ENCODE measurements around the gene GPATCH2L. TPM values are rescaled to one million over a fixed set of nuclear protein-coding genes. Genes with fewer than 3 reads are reported as not detected.
A peak's percentile ranks its signal among the peaks of the same experiment; 100 is the strongest.

GPATCH2L gene
- total and polyA plus RNA-seq, 4 donors: 4.3 to 69.9 (median 32.4) TPM

DNA sequence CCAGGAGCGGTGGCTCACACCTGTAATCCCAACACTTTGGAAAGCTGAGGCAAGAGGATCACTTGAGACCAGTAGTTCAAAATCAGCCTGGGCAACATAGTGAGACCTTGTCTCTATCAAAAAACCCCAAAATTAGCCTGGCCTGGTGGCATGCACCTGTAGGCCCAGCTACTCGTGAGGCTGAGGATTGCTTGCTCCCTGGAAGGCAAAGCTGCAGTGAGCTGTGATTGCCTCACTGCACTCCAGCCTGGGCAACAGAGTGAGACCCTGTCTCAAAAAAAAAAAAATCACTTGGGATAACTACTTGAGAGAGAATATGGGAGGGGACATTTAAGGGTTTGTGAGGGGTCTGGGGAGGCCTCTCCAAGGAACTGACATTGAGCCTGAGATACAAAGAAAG is 109.0 kb downstream of the GPATCH2L start:
- Histone ChIP-seq H3K9ac (ENCODE audit: insufficient read depth in 1 of 2, low read length in 2 of 2) (no peak overlapping the region), H3K4me1 (ENCODE audit: control insufficient read depth in 5 of 5, insufficient read depth in 5 of 5, low read length in 5 of 5) (peaks cover 0 to 3% (median 0%) of the 10 kb centered on the region in 5 donors), H3K9me3 (ENCODE audit: control insufficient read depth in 4 of 4, insufficient read depth in 3 of 4, low read length in 3 of 4) (no peaks in the 10 kb centered on the region), H3K36me3 (ENCODE audit: control insufficient read depth in 4 of 4, insufficient read depth in 4 of 4, low read length in 4 of 4) (no peaks in the 10 kb centered on the region), H3K4me3 (no peak overlapping the region), H3K27ac (ENCODE audit: low read depth in 1 of 2, low read length in 1 of 2) (no peak overlapping the region), H3K27me3 (ENCODE audit: control insufficient read depth in 3 of 3, insufficient read depth in 3 of 3, low read length in 2 of 3) (no peaks in the 10 kb centered on the region)
- WGBS, 2 donors: 68 to 74% methylated on average over 2 of the region's 2 CpGs
- no peak for ATAC-seq (ENCODE audit: insufficient read depth, low FRiP score)
- DNase-seq: no peak
- TF ChIP-seq, protein P1, sequence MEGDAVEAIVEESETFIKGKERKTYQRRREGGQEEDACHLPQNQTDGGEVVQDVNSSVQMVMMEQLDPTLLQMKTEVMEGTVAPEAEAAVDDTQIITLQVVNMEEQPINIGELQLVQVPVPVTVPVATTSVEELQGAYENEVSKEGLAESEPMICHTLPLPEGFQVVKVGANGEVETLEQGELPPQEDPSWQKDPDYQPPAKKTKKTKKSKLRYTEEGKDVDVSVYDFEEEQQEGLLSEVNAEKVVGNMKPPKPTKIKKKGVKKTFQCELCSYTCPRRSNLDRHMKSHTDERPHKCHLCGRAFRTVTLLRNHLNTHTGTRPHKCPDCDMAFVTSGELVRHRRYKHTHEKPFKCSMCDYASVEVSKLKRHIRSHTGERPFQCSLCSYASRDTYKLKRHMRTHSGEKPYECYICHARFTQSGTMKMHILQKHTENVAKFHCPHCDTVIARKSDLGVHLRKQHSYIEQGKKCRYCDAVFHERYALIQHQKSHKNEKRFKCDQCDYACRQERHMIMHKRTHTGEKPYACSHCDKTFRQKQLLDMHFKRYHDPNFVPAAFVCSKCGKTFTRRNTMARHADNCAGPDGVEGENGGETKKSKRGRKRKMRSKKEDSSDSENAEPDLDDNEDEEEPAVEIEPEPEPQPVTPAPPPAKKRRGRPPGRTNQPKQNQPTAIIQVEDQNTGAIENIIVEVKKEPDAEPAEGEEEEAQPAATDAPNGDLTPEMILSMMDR (IDR thresholded peaks at IDR 0.05; ENCODE audit: control extremely low read depth, extremely low read depth): no peak

DNA sequence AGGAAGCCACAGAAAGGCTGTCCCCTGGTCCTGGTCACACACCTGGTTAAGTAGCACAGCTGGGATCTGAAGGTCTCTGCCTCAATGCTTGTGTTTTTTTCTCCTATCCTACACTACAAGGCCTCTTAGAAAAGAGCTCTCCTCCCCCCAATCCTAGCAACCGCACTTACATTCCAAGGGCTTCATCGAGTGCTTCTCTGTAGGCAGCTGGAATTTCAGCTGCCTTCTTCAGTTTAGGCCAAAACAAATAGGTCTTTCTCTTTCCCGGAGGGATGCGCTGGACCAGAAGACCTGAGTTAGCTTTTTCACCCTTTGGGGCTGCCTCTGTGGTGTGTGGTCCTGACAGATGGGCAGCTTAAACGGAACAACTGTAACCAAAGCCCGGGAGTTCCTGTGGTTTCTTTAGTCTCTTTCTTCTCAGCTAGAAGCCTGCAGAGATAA is 109.7 kb downstream of the GPATCH2L start:
- Histone ChIP-seq H3K27me3 (ENCODE audit: control insufficient read depth in 3 of 3, insufficient read depth in 3 of 3, low read length in 2 of 3) (no peaks in the 10 kb centered on the region), H3K27ac (ENCODE audit: low read depth in 1 of 2, low read length in 1 of 2) (no peak overlapping the region), H3K36me3 (ENCODE audit: control insufficient read depth in 4 of 4, insufficient read depth in 4 of 4, low read length in 4 of 4) (no peaks in the 10 kb centered on the region), H3K9me3 (ENCODE audit: control insufficient read depth in 4 of 4, insufficient read depth in 3 of 4, low read length in 3 of 4) (no peaks in the 10 kb centered on the region), H3K9ac (ENCODE audit: insufficient read depth in 1 of 2, low read length in 2 of 2) (no peak overlapping the region), H3K4me1 (ENCODE audit: control insufficient read depth in 5 of 5, insufficient read depth in 5 of 5, low read length in 5 of 5) (peaks cover 0 to 3% (median 0%) of the 10 kb centered on the region in 5 donors), H3K4me3 (no peak overlapping the region)
- 38 to 43% methylated on average over 6 of the region's 6 CpGs for WGBS, 2 donors
- TF ChIP-seq, protein P1 (IDR thresholded peaks at IDR 0.05; ENCODE audit: control extremely low read depth, extremely low read depth): no peak
- ATAC-seq (ENCODE audit: insufficient read depth, low FRiP score) (no peak), DNase-seq (peak in 2 of 3 donors; percentile 17 to 50)

GRCh38 chr14:76262641-76263040 is 110.9 kb downstream of the GPATCH2L start:
- 94 to 99% methylated on average over 5 of the region's 5 CpGs for WGBS, 2 donors
- peaks cover 0 to 4% (median 0%) of the 10 kb centered on the region in 5 donors for H3K4me1 ChIP-seq (ENCODE audit: control insufficient read depth in 5 of 5, insufficient read depth in 5 of 5, low read length in 5 of 5)
- no peak overlapping the region for H3K27ac ChIP-seq (ENCODE audit: low read depth in 1 of 2, low read length in 1 of 2)
- no peaks in the 10 kb centered on the region for H3K9me3 ChIP-seq (ENCODE audit: control insufficient read depth in 4 of 4, insufficient read depth in 3 of 4, low read length in 3 of 4)
- no peaks in the 10 kb centered on the region for H3K27me3 ChIP-seq (ENCODE audit: control insufficient read depth in 3 of 3, insufficient read depth in 3 of 3, low read length in 2 of 3)
- DNase-seq (no peak), ATAC-seq (ENCODE audit: insufficient read depth, low FRiP score) (no peak)
- no peaks in the 10 kb centered on the region for H3K36me3 ChIP-seq (ENCODE audit: control insufficient read depth in 4 of 4, insufficient read depth in 4 of 4, low read length in 4 of 4)
- H3K9ac ChIP-seq (ENCODE audit: insufficient read depth in 1 of 2, low read length in 2 of 2): no peak overlapping the region
- H3K4me3 ChIP-seq: no peak overlapping the region
- TF ChIP-seq, protein P1 (IDR thresholded peaks at IDR 0.05; ENCODE audit: control extremely low read depth, extremely low read depth): no peak

Other genes with a start within 250 kb of the GPATCH2L start
- 10 to 100 TPM; 23.4 to 47.7 TPM for gene TGFB3, start 169.9 kb upstream of the GPATCH2L start, total RNA-seq
- 10 to 100 TPM in 1 of 2 donors, 1 to 10 TPM in 1; 7.7 to 16.5 TPM for gene TGFB3, start 169.9 kb upstream of the GPATCH2L start, polyA plus RNA-seq
- 10 to 100 TPM; 36.9 to 43.9 TPM for gene IFT43, start 166.2 kb upstream of the GPATCH2L start, total RNA-seq
- 10 to 100 TPM; 35.4 to 51.6 TPM for gene IFT43, start 166.2 kb upstream of the GPATCH2L start, polyA plus RNA-seq
- gene ESRRB, start 224.2 kb downstream of the GPATCH2L start, total RNA-seq: under 1 TPM; 0.15 to 0.26 TPM
- under 1 TPM; 0.02 to 0.20 TPM for gene ESRRB, start 224.2 kb downstream of the GPATCH2L start, polyA plus RNA-seq

All from lung (tissue), 12 donors.